ENCODE measurements around the gene DPEP2NB.

DNA sequence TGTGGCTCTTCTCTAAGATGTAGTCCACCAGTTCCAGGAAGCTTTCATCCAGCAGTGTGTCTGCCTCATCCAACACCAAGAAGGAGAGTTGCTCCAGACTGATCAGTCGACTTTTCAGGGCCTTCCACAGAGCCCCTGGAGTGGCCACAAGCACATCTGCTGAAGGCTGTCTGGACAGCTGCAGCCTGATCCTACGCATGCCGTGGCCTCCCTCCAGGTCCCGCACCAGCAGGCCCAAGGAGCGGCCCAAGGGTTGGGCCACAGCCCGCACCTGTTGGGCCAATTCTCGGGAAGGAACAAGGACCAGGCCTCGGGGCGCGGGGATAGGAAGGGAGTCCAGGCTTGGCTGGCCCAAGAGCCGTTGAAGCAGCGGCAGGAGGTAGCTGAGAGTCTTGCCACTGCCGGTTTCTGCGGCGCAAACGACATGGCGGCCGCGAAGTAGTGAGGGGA is 6.6 kb upstream of the DPEP2NB start:
- TF ChIP-seq, protein P1, sequence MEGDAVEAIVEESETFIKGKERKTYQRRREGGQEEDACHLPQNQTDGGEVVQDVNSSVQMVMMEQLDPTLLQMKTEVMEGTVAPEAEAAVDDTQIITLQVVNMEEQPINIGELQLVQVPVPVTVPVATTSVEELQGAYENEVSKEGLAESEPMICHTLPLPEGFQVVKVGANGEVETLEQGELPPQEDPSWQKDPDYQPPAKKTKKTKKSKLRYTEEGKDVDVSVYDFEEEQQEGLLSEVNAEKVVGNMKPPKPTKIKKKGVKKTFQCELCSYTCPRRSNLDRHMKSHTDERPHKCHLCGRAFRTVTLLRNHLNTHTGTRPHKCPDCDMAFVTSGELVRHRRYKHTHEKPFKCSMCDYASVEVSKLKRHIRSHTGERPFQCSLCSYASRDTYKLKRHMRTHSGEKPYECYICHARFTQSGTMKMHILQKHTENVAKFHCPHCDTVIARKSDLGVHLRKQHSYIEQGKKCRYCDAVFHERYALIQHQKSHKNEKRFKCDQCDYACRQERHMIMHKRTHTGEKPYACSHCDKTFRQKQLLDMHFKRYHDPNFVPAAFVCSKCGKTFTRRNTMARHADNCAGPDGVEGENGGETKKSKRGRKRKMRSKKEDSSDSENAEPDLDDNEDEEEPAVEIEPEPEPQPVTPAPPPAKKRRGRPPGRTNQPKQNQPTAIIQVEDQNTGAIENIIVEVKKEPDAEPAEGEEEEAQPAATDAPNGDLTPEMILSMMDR (conservative IDR thresholded peaks at IDR 0.05 in 1 of 2, IDR thresholded peaks at IDR 0.05 in 1 of 2; ENCODE audit: low read depth in 1 of 2, low read length in 2 of 2), result no peak
- TF ChIP-seq EZH2 (IDR thresholded peaks at IDR 0.05; ENCODE audit: low read length, missing control alignments), result no peak
